IMR-90 (cell line): Measurements from ENCODE around the gene ADGRB3. TPM values are rescaled to one million over a fixed set of nuclear protein-coding genes. Genes with fewer than 3 reads are reported as not detected.

Experiments used
- ATAC-seq: fragments of 200-7000 bp; cut with Tn5 transposase; 2 replicates; pipeline ENCODE4 v1.9.1; 2020; ENCODE audit warnings: low read depth, mild to moderate bottlenecking, moderate library complexity
- BruUV-seq: library from RNA; stranded (reverse); fragments of 400-500 nt; replicated peaks from 2 replicates; lab custom pipeline; 2021; lab: Mats Ljungman, UMichigan
- CTCF ChIA-PET: fragments of 300-600 bp; formaldehyde crosslinking; extraction: SDS; loops from one replicate; lab custom pipeline; 2021; ENCODE audit warnings: antibody characterized with exemption; lab: Yijun Ruan, JAX
- POLR2A ChIA-PET: fragments of 300-600 bp; sonication (Branson Sonifier 250); formaldehyde crosslinking; loops from one replicate; lab custom pipeline; 2022; ENCODE audit warnings: antibody characterized with exemption; ENCODE audit not compliant: unreplicated experiment; lab: Charles Lee
- DNase-seq: peaks from one replicate; pipeline ENCODE4 v3.0.0; 2013
- H2AFZ ChIP-seq: replicated peaks from 2 replicates; pipeline ENCODE3; 2013; ENCODE audit warnings: low read length, mild to moderate bottlenecking; ENCODE audit not compliant: poor library complexity
- H2AK5ac ChIP-seq: 2 replicates; pipeline ENCODE4 v1.6.1; 2013; ENCODE audit warnings: low read depth, low read length, inconsistent platforms
- H2AK9ac ChIP-seq: replicated peaks from 2 replicates; pipeline ENCODE3; 2013; ENCODE audit warnings: mild to moderate bottlenecking, low read depth, low read length, moderate library complexity; ENCODE audit not compliant: poor library complexity
- H2BK120ac ChIP-seq: 2 replicates; pipeline ENCODE4 v1.6.1; 2013; ENCODE audit warnings: low read depth, low read length, inconsistent platforms
- H2BK15ac ChIP-seq: 3 replicates; pipeline ENCODE4 v1.6.1; 2013; ENCODE audit warnings: low read depth, low read length, inconsistent platforms
- H2BK20ac ChIP-seq: 2 replicates; pipeline ENCODE4 v1.6.1; 2013; ENCODE audit warnings: low read depth, mild to moderate bottlenecking, inconsistent platforms, low read length, moderate library complexity
- H2BK5ac ChIP-seq: 2 replicates; pipeline ENCODE4 v1.6.1; 2013; ENCODE audit warnings: mild to moderate bottlenecking, low read depth, low read length, inconsistent platforms; ENCODE audit not compliant: poor library complexity, severe bottlenecking
- H3K14ac ChIP-seq: replicated peaks from 2 replicates; pipeline ENCODE4 v1.6.1; 2013; ENCODE audit warnings: low read depth, low read length, inconsistent platforms
- H3K18ac ChIP-seq: 2 replicates; pipeline ENCODE4 v1.6.1; 2013; ENCODE audit warnings: low read depth, low read length, control low read depth
- H3K23ac ChIP-seq: 2 replicates; pipeline ENCODE4 v1.6.1; 2013; ENCODE audit warnings: low read depth, low read length, inconsistent platforms
- H3K27ac ChIP-seq: 2 replicates; pipeline ENCODE4 v1.5.1; 2013; ENCODE audit warnings: mild to moderate bottlenecking, control low read depth, low read length; ENCODE audit not compliant: insufficient read depth
- H3K27me3 ChIP-seq: 2 replicates; pipeline ENCODE4 v1.6.1; 2013; ENCODE audit warnings: low read length; ENCODE audit not compliant: control insufficient read depth, insufficient read depth
- H3K36me3 ChIP-seq: 2 replicates; pipeline ENCODE4 v1.6.1; 2013; ENCODE audit warnings: low read length, mixed read lengths; ENCODE audit not compliant: control insufficient read depth, insufficient read depth
- H3K4ac ChIP-seq: 2 replicates; pipeline ENCODE4 v1.6.1; 2013; ENCODE audit warnings: low read depth, low read length, inconsistent platforms
- H3K4me1 ChIP-seq: 2 replicates; pipeline ENCODE4 v1.6.1; 2013; ENCODE audit warnings: low read length, mixed read lengths; ENCODE audit not compliant: control insufficient read depth, insufficient read depth
- H3K4me2 ChIP-seq: 2 replicates; pipeline ENCODE4 v1.6.1; 2013; ENCODE audit warnings: low read depth, mild to moderate bottlenecking, control low read depth, low read length, moderate library complexity
- H3K4me3 ChIP-seq: 2 replicates; pipeline ENCODE4 v1.5.1; 2013; ENCODE audit warnings: low read depth, mild to moderate bottlenecking, control low read depth, low read length, moderate library complexity; ENCODE audit not compliant: insufficient read depth
- H3K56ac ChIP-seq: 2 replicates; pipeline ENCODE4 v1.6.1; 2013; ENCODE audit warnings: low read length, inconsistent platforms; ENCODE audit not compliant: insufficient read depth; ENCODE audit errors: extremely low read depth
- H3K79me1 ChIP-seq, 2 experiments: 2 replicates each; pipeline ENCODE4 v1.6.1; 2013; ENCODE audit warnings: low read length in 2 of 2, inconsistent platforms in 1 of 2, low read depth in 1 of 2
- H3K9ac ChIP-seq: 2 replicates; pipeline ENCODE4 v1.6.1; 2013; ENCODE audit warnings: low read depth, low read length, control low read depth
- H3K9me1 ChIP-seq: 2 replicates; pipeline ENCODE4 v1.6.1; 2013; ENCODE audit warnings: low read length, inconsistent platforms; ENCODE audit not compliant: insufficient read depth
- H3K9me3 ChIP-seq: 2 replicates; pipeline ENCODE4 v1.6.1; 2013; ENCODE audit warnings: low read length; ENCODE audit not compliant: control insufficient read depth, insufficient read depth
- H4K20me1 ChIP-seq: 2 replicates; pipeline ENCODE4 v1.6.1; 2013; ENCODE audit warnings: low read length, inconsistent platforms; ENCODE audit not compliant: insufficient read depth
- H4K5ac ChIP-seq: 2 replicates; pipeline ENCODE4 v1.6.1; 2013; ENCODE audit warnings: mild to moderate bottlenecking, low read depth, low read length, control low read depth
- H4K8ac ChIP-seq, 2 experiments: 2 replicates each; pipeline ENCODE4 v1.6.1; 2013; ENCODE audit warnings: low read depth in 2 of 2, low read length in 2 of 2, control low read depth in 1 of 2, inconsistent platforms in 1 of 2
- H4K91ac ChIP-seq: 2 replicates; pipeline ENCODE4 v1.6.1; 2013; ENCODE audit warnings: low read depth, low read length, inconsistent platforms; ENCODE audit not compliant: insufficient read depth
- CEBPB ChIP-seq: IDR thresholded peaks from 2 replicates; pipeline ENCODE4 v1.6.1; 2012; ENCODE audit warnings: low read depth, low read length, improper control_type of control experiment
- CHD1 ChIP-seq: IDR thresholded peaks from 2 replicates; pipeline ENCODE4 v1.6.1; 2012; ENCODE audit warnings: low read depth, low read length, improper control_type of control experiment
- FOS ChIP-seq: fragments of 150-350 bp; IDR thresholded peaks from 2 replicates; pipeline ENCODE4 v1.6.1; 2016; ENCODE audit warnings: low read depth, low read length
- MXI1 ChIP-seq: IDR thresholded peaks from 2 replicates; pipeline ENCODE4 v1.6.1; 2012; ENCODE audit warnings: low read depth, mild to moderate bottlenecking, low read length, moderate library complexity, borderline replicate concordance
- NFE2L2 ChIP-seq: fragments of 150-350 bp; IDR thresholded peaks from 2 replicates; pipeline ENCODE4 v1.6.1; 2016; ENCODE audit warnings: low read depth, mild to moderate bottlenecking, low read length
- POLR2A ChIP-seq: IDR thresholded peaks from 2 replicates; pipeline ENCODE4 v1.6.1; 2012; ENCODE audit warnings: mild to moderate bottlenecking, low read depth, low read length
- SMC3 ChIP-seq: fragments of 150-350 bp; IDR thresholded peaks from 2 replicates; pipeline ENCODE4 v1.6.1; 2016; ENCODE audit warnings: low read depth, mild to moderate bottlenecking, antibody characterized with exemption, low read length, moderate library complexity
- WGBS, 2 experiments: methylation state at CpG; one replicate each; pipeline versions ENCODE4 v1.1.5 to v1.1.7; 2013; ENCODE audit warnings: missing lambda C conversion rate in 2 of 2; ENCODE audit not compliant: insufficient read length in 1 of 2; ENCODE audit errors: extremely low coverage in 2 of 2; 5-methylcytosine and 5-hydroxymethylcytosine counted together
- dilution Hi-C: fragments of 300-500 bp; cut with HindIII; formaldehyde crosslinking; loops from one replicate; pipeline ENCODE4 v1.14.3; 2018; ENCODE audit warnings: low sequenced_read_pairs; ENCODE audit not compliant: unreplicated experiment
- in situ Hi-C: fragments of 300-500 bp; cut with MboI; formaldehyde crosslinking; loops from 3 replicates; pipeline ENCODE4 v1.14.3; 2019; ENCODE audit warnings: low sequenced_read_pairs, inconsistent platforms, mixed read lengths
- intact Hi-C: fragments of 100-400 bp; cut with micrococcal nuclease; formaldehyde crosslinking; loops from 2 replicates; pipeline ENCODE4 v1.10.0; 2022
- polyA plus RNA-seq, 3 experiments: library from polyadenylated mRNA; depleted of rRNA; stranded (reverse); fragments of >200 nt; gene quantifications; 2 replicates each; pipeline ENCODE4 v1.2.3, GENCODE V29; 2012; ENCODE audit warnings: low replicate concordance in 1 of 3
- total RNA-seq: library from RNA; depleted of rRNA; stranded (reverse); fragments of >200 nt; gene quantifications from 2 replicates; pipeline ENCODE4 v1.2.3, GENCODE V29; 2012
- TF ChIP-seq, protein P1 (sequence below): fragments of 150-350 bp; IDR thresholded peaks from 2 replicates; pipeline ENCODE4 v1.6.1; 2017; ENCODE audit warnings: mild to moderate bottlenecking, antibody characterized with exemption, low read length, low read depth

ADGRB3 gene
- total and polyA plus RNA-seq, 2 of the 4 experiments (the other 2 are of a cell fraction), result not detected

- Histone ChIP-seq H3K4me1 (no peaks in the 10 kb centered on the region), H2BK120ac (no peak overlapping the region), H3K4me2 (no peak overlapping the region), H2BK15ac (no peak overlapping the region), H3K4me3 (no peak overlapping the region), H3K4ac (no peak overlapping the region), H2AK5ac (no peak overlapping the region), H2BK5ac (no peak overlapping the region), H3K9ac (no peak overlapping the region), H3K36me3 (no peaks in the 10 kb centered on the region), H4K91ac (no peak overlapping the region), H4K8ac (no peak overlapping the region), H2BK20ac (no peak overlapping the region), H3K23ac (no peak overlapping the region), H2AK9ac (no peak overlapping the region), H3K14ac (no peak overlapping the region), H3K9me3 (no peaks in the 10 kb centered on the region), H3K27me3 (no peaks in the 10 kb centered on the region), H2AFZ (no peak overlapping the region), H3K27ac (no peak overlapping the region), H3K9me1 (no peaks in the 10 kb centered on the region), H3K56ac (no peak overlapping the region), H3K18ac (no peak overlapping the region), H4K20me1 (no peaks in the 10 kb centered on the region), H4K5ac (no peak overlapping the region), H3K79me1 (no peaks in the 10 kb centered on the region)
- in situ Hi-C loops (no loop called here), intact Hi-C loops (loop anchor here (1.0 kb wide), 1 partner anchor 23 kb away; no protein-coding TSS in a partner anchor), dilution Hi-C loops (no loop called here)
- POLR2A ChIA-PET, result no interaction called here
- BruUV-seq, result no TSS peak
- CTCF ChIA-PET, result no interaction called here
- ATAC-seq (no peak), DNase-seq (no peak)
- TF ChIP-seq CEBPB (no peak), CHD1 (no peak), POLR2A (no peak), MXI1 (no peak), SMC3 (no peak), NFE2L2 (no peak), FOS (no peak)
- TF ChIP-seq, protein P1, sequence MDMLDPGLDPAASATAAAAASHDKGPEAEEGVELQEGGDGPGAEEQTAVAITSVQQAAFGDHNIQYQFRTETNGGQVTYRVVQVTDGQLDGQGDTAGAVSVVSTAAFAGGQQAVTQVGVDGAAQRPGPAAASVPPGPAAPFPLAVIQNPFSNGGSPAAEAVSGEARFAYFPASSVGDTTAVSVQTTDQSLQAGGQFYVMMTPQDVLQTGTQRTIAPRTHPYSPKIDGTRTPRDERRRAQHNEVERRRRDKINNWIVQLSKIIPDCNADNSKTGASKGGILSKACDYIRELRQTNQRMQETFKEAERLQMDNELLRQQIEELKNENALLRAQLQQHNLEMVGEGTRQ, result no peak
- no CpG with 5 or more reads among the region's 1 CpG for WGBS, 2 experiments
Observed at GRCh38 chr6:68655028-68655427, 19.9 kb downstream of the ADGRB3 start.
